HepG2 (cell line): ENCODE measurements around the gene CEP97. TPM values are rescaled to one million over a fixed set of nuclear protein-coding genes. Genes with fewer than 3 reads are reported as not detected.

Experiments used
- ASH2L ChIP-seq: fragments of 300-600, 200-600 bp; sonication (generic); IDR thresholded peaks from 2 replicates; pipeline ENCODE4 v1.7.0; 2017; ENCODE audit warnings: low read depth, mild to moderate bottlenecking, moderate library complexity, mixed read lengths, low read length; ENCODE audit not compliant: insufficient read length
- ATM ChIP-seq: fragments of 450-650 bp; IDR thresholded peaks from 2 replicates; pipeline ENCODE4 v1.7.1; 2017; ENCODE audit warnings: mild to moderate bottlenecking, borderline replicate concordance
- DDIT3 ChIP-seq: sonication (generic); formaldehyde crosslinking; IDR thresholded peaks from 2 replicates; pipeline ENCODE4 v1.4.0; 2020; ENCODE audit warnings: mild to moderate bottlenecking, missing genetic modification reagents
- GATAD2A ChIP-seq: IDR thresholded peaks from 2 replicates; pipeline ENCODE4 v1.6.1; 2016
- HIC2 ChIP-seq: sonication (generic); formaldehyde crosslinking; IDR thresholded peaks from 2 replicates; pipeline ENCODE4 v1.9.0; 2022; ENCODE audit warnings: low read depth, missing genetic modification reagents
- NRL ChIP-seq: sonication (generic); formaldehyde crosslinking; IDR thresholded peaks from 2 replicates; pipeline ENCODE4 v1.5.0; 2020; ENCODE audit warnings: missing genetic modification reagents, mild to moderate bottlenecking, moderate library complexity, borderline replicate concordance
- PLRG1 ChIP-seq: fragments of 450-650 bp; conservative IDR thresholded peaks from 2 replicates; pipeline ENCODE4 v1.6.1; 2016
- TIGD3 ChIP-seq: sonication (generic); formaldehyde crosslinking; IDR thresholded peaks from 2 replicates; pipeline ENCODE4 v1.5.1; 2020; ENCODE audit warnings: mild to moderate bottlenecking, missing genetic modification reagents, borderline replicate concordance
- ZBTB40 ChIP-seq, 2 experiments: fragments of 450-650 bp in 1 of 2; sonication (generic) in 1 of 2; formaldehyde crosslinking in 1 of 2; IDR thresholded peaks; 2 replicates each; pipeline versions ENCODE4 v1.6.1 to v1.8.0; 2016 to 2022; ENCODE audit warnings: antibody characterized with exemption in 1 of 2, mild to moderate bottlenecking in 1 of 2, missing genetic modification reagents in 1 of 2
- ZNF574 ChIP-seq: sonication (generic); formaldehyde crosslinking; IDR thresholded peaks from 2 replicates; pipeline ENCODE4 v1.4.0; 2020; ENCODE audit warnings: missing genetic modification reagents
- ZNF768 ChIP-seq: sonication (generic); formaldehyde crosslinking; IDR thresholded peaks from 2 replicates; pipeline ENCODE4 v1.4.0; 2020; ENCODE audit warnings: missing genetic modification reagents
- polyA plus RNA-seq, 8 experiments: library from polyadenylated mRNA; depleted of rRNA in 3 of 8; stranded (reverse) in 7 of 8; unstranded in 1 of 8; fragments of >200 nt; fragmentation: Illumina TruSeq in 4 of 8; extraction: Trizol in 4 of 8; gene quantifications; 2 replicates each; pipeline versions ENCODE4 v1.2.1 to v1.2.3, GENCODE V29; 2011 to 2016; ENCODE audit warnings: low read depth in 4 of 8, missing spikeins in 1 of 8, mixed read lengths in 1 of 8; ENCODE audit not compliant: insufficient read depth in 1 of 8
- total RNA-seq, 5 experiments: library from RNA; depleted of rRNA; stranded (reverse); fragments of >200 nt; fragmentation: Illumina TruSeq; extraction: Trizol; gene quantifications; 2 replicates each; pipeline ENCODE4 v1.2.3, GENCODE V29; 2016; ENCODE audit warnings: low read depth in 1 of 5

The CEP97 gene
- total and polyA plus RNA-seq, 2 of the 13 experiments (the other 11 are each of a cell fraction or from before 2014, with no cell fraction given): 0.99 to 6.5 TPM

GRCh38 chr3:101724329-101725193, at the start of gene CEP97 (continued):
- TF ChIP-seq HIC2 (CRISPR knock-in tag): no peak
- no peak for TF ChIP-seq PLRG1
- TF ChIP-seq ZBTB40 (IDR thresholded peaks at IDR 0.05): no peak
- TF ChIP-seq ZBTB40 (CRISPR knock-in tag; IDR thresholded peaks at IDR 0.05): peak; percentile 79
- peak; percentile 27; the same call in 1 of the 2 replicates for TF ChIP-seq NRL
- peak; percentile 82 for TF ChIP-seq ASH2L
- peak; percentile 23 for TF ChIP-seq GATAD2A (CRISPR knock-in tag)
- no peak for TF ChIP-seq ZNF768 (CRISPR knock-in tag)
- no peak for TF ChIP-seq ATM
- TF ChIP-seq ZNF574 (CRISPR knock-in tag): peak; percentile 66
- TF ChIP-seq DDIT3: no peak
- no peak for TF ChIP-seq TIGD3 (CRISPR knock-in tag)
